ENCODE results near the gene CDH12. TPM values are rescaled to one million over a fixed set of nuclear protein-coding genes. Genes with fewer than 3 reads are reported as not detected.

The CDH12 gene
- total RNA-seq, 1 experiment from 2014 or later: not detected

GRCh38 chr5:21889581-21889980 lies 963.6 kb downstream of the CDH12 start:
- H3K79me2 ChIP-seq (ENCODE audit: insufficient read depth, low read length): no peaks in the 10 kb centered on the region
- no peak overlapping the region for H3K4me2 ChIP-seq (ENCODE audit: low read length)
- intact Hi-C loops (cut with micrococcal nuclease): no loop called here
- H2AFZ ChIP-seq (ENCODE audit: low read depth, low read length, poor library complexity, severe bottlenecking): no peak overlapping the region
- no peaks in the 10 kb centered on the region for H3K4me1 ChIP-seq (ENCODE audit: control insufficient read depth in 1 of 2, insufficient read depth in 2 of 2, low read length in 2 of 2)
- H3K27ac ChIP-seq (ENCODE audit: low read depth, low read length): no peak overlapping the region
- no peaks in the 10 kb centered on the region for H3K9me2 ChIP-seq (ENCODE audit: insufficient read depth)
- TF ChIP-seq MAX (IDR thresholded peaks at IDR 0.05): no peak
- TF ChIP-seq TCF7L2 (IDR thresholded peaks at IDR 0.05; ENCODE audit: borderline replicate concordance, extremely low read depth, insufficient read depth, insufficient read length): no peak
- no peak for TF ChIP-seq CBX3 (IDR thresholded peaks at IDR 0.05; ENCODE audit: low read depth)
- no peak for TF ChIP-seq POLR2AphosphoS5 (IDR thresholded peaks at IDR 0.05; ENCODE audit: low read depth, low read length)
- TF ChIP-seq ZFX (IDR thresholded peaks at IDR 0.05): no peak
- TF ChIP-seq, protein P1, sequence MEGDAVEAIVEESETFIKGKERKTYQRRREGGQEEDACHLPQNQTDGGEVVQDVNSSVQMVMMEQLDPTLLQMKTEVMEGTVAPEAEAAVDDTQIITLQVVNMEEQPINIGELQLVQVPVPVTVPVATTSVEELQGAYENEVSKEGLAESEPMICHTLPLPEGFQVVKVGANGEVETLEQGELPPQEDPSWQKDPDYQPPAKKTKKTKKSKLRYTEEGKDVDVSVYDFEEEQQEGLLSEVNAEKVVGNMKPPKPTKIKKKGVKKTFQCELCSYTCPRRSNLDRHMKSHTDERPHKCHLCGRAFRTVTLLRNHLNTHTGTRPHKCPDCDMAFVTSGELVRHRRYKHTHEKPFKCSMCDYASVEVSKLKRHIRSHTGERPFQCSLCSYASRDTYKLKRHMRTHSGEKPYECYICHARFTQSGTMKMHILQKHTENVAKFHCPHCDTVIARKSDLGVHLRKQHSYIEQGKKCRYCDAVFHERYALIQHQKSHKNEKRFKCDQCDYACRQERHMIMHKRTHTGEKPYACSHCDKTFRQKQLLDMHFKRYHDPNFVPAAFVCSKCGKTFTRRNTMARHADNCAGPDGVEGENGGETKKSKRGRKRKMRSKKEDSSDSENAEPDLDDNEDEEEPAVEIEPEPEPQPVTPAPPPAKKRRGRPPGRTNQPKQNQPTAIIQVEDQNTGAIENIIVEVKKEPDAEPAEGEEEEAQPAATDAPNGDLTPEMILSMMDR (IDR thresholded peaks at IDR 0.05 in 2 of 3, conservative IDR thresholded peaks at IDR 0.05 in 1 of 3; ENCODE audit: borderline replicate concordance in 1 of 3, insufficient read depth in 1 of 3, low read depth in 2 of 3, low read length in 2 of 3): no peak
- no peak for TF ChIP-seq EZH2 (IDR thresholded peaks at IDR 0.05)
- TF ChIP-seq EZH2phosphoT487 (IDR thresholded peaks at IDR 0.05; ENCODE audit: borderline replicate concordance): no peak
- no peak for TF ChIP-seq ATF3 (IDR thresholded peaks at IDR 0.05)
- TF ChIP-seq JUND (IDR thresholded peaks at IDR 0.05): no peak
- TF ChIP-seq EGR1 (IDR thresholded peaks at IDR 0.05; ENCODE audit: low read depth): no peak
- TF ChIP-seq ZBTB33 (IDR thresholded peaks at IDR 0.05; ENCODE audit: extremely low read depth, insufficient replicate concordance, low read length): no peak
- TF ChIP-seq CEBPB (IDR thresholded peaks at IDR 0.05; ENCODE audit: low read depth): no peak
- TF ChIP-seq ELF1 (IDR thresholded peaks at IDR 0.05; ENCODE audit: borderline replicate concordance, low read depth): no peak
- TF ChIP-seq YY1 (IDR thresholded peaks at IDR 0.05; ENCODE audit: extremely low read depth, insufficient replicate concordance, low read depth, low read length): no peak
- CTCF ChIA-PET: no interaction called here
- ATAC-seq (no peak), DNase-seq (ENCODE audit: low read depth, low spot score) (no peak)
- H3K36me3 ChIP-seq (ENCODE audit: control insufficient read depth in 1 of 2, insufficient read depth in 2 of 2, low read length in 2 of 2): no peaks in the 10 kb centered on the region
- peaks cover 0 to 7% of the 10 kb centered on the region in 2 experiments; a peak in 2 of 4 replicates for H3K9me3 ChIP-seq (ENCODE audit: control insufficient read depth in 1 of 2, insufficient read depth in 1 of 2, low read depth in 1 of 2, low read length in 2 of 2)
- no peaks in the 10 kb centered on the region for H3K27me3 ChIP-seq (ENCODE audit: insufficient read depth, low read length)
- no TSS peak for BruUV-seq (replicated peaks)
- H4K20me1 ChIP-seq (ENCODE audit: insufficient read depth): no peaks in the 10 kb centered on the region
- no peak overlapping the region for H3K9ac ChIP-seq (ENCODE audit: low read length)
- POLR2A ChIA-PET: no interaction called here
- H3K4me3 ChIP-seq (replicated peaks in 1 of 2; ENCODE audit: low read depth in 1 of 2, low read length in 2 of 2): no peak overlapping the region
- RAD21 ChIA-PET (ENCODE audit: low non-redundant PET in 1 of 2, low total read pairs in 2 of 2, uncharacterized antibody in 2 of 2, unreplicated experiment in 2 of 2): no interaction called here
